GM12891 (cell line): Measurements from ENCODE around the gene GBX2. TPM values are rescaled to one million over a fixed set of nuclear protein-coding genes. Genes with fewer than 3 reads are reported as not detected.

ENCODE experiments used
- DNase-seq: peaks from one replicate; pipeline ENCODE4 v3.0.0; 2011; ENCODE audit warnings: low spot score; ENCODE audit not compliant: insufficient read length
- FAIRE-seq: peaks from 2 replicates; lab custom pipeline; 2011; peaks lifted over from hg19 to GRCh38; lab: Jason Lieb, UNC
- PAX5 ChIP-seq: IDR thresholded peaks from 2 replicates; pipeline ENCODE4 v1.6.1; 2011; ENCODE audit warnings: low read length, moderate library complexity, mild to moderate bottlenecking; ENCODE audit not compliant: insufficient read depth, severe bottlenecking
- POLR2A ChIP-seq: IDR thresholded peaks from 2 replicates; pipeline ENCODE4 v1.6.1; 2011; ENCODE audit warnings: low read depth, low read length, control low read depth
- POLR2AphosphoS5 ChIP-seq: IDR thresholded peaks from 2 replicates; pipeline ENCODE4 v1.6.1; 2011; ENCODE audit warnings: low read depth, low read length, control low read depth
- POU2F2 ChIP-seq: IDR thresholded peaks from 2 replicates; pipeline ENCODE4 v1.6.1; 2011; ENCODE audit warnings: low read depth, mild to moderate bottlenecking, control low read depth, low read length, moderate library complexity
- SPI1 ChIP-seq: IDR thresholded peaks from 2 replicates; pipeline ENCODE4 v1.6.1; 2011; ENCODE audit warnings: low read depth, low read length, control low read depth
- TAF1 ChIP-seq: IDR thresholded peaks from 2 replicates; pipeline ENCODE4 v1.6.1; 2011; ENCODE audit warnings: low read depth, low read length, control low read depth
- polyA plus RNA-seq: library from polyadenylated mRNA; unstranded; fragments of >200 nt; gene quantifications from one replicate; pipeline ENCODE4 v1.2.1, GENCODE V29; 2012; ENCODE audit warnings: low read depth, missing spikeins, inconsistent platforms; ENCODE audit not compliant: missing spikeins

The GBX2 gene
- polyA plus RNA-seq: not detected

DNA sequence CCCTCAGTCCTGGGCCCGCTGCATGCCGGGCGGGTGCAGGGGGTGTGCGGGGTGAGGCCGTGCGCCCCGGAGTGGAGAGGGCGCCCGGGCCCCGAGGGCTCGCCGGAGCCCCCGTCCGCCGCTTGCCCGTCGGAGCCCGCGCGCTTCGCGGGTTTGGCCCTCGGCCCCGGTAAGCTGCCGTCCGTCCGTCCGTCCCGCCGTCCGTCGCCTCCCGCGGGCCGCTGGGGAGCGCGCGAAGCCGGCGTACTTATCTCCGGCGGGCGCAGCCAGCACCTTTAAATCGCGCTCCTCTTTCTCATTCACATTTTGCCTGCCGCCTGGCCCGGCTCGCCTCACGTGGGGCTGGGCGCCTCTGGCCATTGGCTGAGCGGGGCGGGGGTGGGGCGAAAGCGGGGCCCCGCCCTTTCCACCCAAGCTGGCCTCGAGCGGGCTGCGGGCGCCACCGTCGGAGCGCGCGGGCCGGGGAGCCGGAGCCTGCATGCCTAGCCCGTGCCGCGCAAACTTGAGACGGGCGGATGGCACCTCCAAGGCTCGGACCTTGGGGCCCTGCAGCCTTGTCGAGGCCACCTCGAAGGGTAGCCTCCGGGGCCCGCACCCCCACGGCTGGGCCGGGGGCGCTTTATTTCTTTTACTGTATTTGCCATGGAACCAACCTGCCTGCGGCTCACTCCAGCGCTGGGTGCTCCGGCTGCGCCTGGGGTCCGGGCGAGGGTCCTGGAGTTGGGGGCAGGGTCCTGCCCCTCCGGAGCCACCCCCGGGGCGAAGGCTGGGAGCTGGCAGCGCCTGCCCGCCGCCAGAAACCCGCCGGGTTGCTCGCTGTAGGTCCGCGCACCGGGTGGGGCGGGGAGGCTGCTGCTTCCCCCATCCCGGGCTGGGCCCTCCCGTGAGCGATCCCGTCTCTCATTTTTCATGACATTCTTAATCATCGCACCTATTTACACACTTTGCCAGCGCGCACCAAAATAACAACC, at the start of gene GBX2:
GBX2 (minus strand) TSS at position 277 of the 971 bp plus-strand sequence. CDS start 415 bp downstream, outside the sequence.
- DNase-seq: no peak
- TF ChIP-seq SPI1 (no peak), PAX5 (no peak), POU2F2 (no peak), POLR2A (no peak), POLR2AphosphoS5 (no peak), TAF1 (no peak)
- no peak for FAIRE-seq

DNA sequence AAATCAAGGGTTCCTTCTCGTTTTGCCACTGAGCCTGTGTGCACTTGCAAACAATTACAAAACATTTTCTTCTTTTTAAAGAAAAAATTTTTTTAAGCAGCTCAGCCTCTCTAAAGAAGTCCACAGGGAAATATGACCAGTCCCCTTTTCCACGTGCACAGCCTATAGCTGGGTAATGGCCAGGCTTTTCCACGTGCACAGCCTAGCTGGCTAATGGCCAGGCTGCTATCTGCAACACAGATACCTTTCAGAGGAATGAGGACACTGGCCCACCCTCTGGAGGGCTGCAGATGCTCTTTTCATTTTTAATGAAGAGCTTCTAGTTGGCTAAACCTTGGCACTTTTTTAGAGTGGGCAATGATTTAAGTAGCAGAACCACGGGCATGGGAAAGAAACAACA, 49.7 kb upstream of the GBX2 start:
- DNase-seq (no peak), FAIRE-seq (no peak)
- TF ChIP-seq PAX5 (no peak), POLR2A (no peak), SPI1 (no peak)

DNA sequence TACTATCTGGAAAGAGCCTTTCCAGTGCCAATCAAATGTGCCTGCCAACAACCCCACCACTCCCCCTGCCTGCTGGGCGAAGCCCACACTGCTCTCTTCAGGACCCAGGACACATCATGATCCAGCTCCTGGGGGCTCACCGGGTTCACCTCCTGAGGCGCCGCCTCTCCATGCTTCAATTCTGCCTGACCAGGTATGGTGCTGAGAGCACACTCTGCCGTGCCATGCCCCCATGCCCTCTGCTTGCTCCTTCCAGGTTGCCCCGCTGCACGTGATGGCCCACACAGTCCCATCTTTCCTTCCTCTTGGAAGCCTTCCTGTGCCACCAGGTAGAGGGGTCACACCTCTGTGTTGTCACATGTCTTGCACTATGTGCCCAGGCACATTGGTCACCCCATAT, 48.5 kb upstream of the GBX2 start:
- no peak for TF ChIP-seq SPI1
- no peak for FAIRE-seq
- DNase-seq: no peak

DNA sequence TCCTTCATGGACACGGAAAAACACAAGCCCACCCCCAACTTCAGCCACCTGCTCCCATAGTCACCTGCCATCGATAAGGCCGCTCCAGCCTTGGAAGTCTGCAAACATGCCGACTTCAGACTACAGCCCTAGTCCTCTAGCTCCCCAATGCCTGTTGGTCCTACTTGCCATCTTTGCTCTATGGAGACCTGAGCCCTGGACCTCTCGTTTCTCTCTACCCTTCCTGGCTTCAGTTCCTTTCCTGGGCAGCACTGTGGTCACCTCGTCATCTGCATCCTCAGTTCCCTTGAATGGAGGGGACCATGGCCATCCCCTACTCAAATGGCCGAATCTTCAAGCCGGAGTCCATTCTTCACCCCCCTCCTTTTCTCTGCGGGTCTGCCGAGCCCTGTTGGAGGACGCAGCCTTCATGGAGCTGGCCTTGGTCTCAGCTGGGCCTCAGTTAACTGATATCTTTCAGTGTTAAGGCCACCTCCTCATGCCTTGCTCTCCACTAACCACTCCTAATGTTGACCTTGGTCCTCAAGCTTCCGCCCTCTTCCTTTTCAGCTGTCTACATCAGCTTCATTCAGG, 47.7 kb upstream of the GBX2 start:
- no peak for FAIRE-seq
- TF ChIP-seq SPI1: no peak
- no peak for TF ChIP-seq POLR2AphosphoS5
- TF ChIP-seq PAX5: no peak
- TF ChIP-seq POU2F2: no peak
- no peak for TF ChIP-seq TAF1
- no peak for DNase-seq

DNA sequence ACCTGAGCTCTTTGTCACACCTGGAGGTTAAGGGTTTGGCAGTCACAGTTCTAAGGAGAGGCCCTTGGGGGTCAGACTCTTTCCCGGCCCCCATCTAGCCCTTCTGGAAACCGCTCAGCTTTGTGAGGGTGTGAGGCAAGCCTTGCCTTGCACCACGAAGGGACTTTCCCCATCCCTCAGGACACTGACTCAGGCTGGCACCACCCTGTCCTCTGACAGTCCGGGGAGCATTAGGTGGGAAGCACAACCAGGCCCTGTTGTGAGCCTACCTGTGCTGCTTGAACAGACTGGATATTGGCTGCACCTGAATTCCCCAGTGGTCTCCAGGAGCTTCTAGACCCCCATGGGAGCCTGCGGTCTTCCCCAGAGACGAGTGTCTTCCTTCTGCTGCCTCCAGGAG, 47.0 kb upstream of the GBX2 start:
- FAIRE-seq (no peak), DNase-seq (no peak)
- TF ChIP-seq TAF1: no peak
- TF ChIP-seq SPI1: no peak
- TF ChIP-seq POLR2A: no peak
- no peak for TF ChIP-seq POLR2AphosphoS5
- TF ChIP-seq PAX5: no peak
- no peak for TF ChIP-seq POU2F2

DNA sequence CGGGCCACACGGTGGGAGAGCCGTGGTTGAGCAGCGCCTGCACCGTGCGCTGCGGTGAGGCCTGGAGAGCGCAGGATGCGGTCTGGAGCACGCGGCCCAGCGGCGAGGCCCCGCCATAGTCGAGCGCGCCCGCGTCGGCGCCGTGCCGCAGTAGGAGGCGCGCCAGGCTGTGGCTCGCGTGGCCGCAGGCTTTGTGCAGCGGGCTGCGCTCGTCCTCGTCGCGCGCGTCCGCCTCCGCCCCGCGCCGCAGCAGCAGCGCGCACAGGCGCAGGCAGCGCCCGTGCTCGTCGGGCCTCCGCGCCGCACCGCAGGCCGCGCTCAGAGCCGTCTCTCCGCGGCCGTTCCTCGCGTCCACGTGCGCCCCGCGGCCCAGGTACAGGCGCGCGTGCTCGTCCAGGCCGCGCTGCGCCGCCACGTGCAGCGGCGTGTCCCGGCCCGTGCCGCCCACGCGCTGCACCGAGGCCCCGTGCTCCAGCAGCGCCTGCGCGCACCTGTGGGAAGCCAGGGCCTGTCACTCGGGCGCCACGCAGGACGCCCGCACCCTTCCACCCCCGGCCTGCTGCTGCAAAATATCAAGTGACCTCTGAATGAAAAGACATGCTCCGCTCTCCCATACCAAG, 46.3 kb upstream of the GBX2 start:
- TF ChIP-seq PAX5 (no peak), SPI1 (no peak), POLR2A (no peak), POLR2AphosphoS5 (no peak), TAF1 (no peak), POU2F2 (no peak)
- FAIRE-seq (no peak), DNase-seq (no peak)

DNA sequence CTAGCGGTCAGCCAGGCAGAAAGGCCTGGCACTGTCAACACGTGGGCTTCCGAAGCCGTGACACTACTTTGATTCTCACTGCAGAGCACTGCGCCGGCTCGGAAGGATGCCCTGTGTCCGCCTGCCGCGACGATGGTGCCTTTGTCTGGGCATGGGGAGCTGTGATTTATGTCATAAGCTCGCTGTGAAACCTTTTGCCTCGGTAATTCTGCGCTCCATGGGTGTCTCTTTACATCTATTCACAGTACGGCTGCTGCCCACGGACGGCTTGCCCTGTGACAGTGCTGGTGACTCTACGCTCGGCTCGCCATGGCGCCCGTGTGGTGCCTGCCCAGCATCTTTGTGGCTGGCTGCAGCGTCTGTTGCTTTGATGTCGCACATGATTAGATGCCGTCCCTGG, 43.1 kb upstream of the GBX2 start:
- TF ChIP-seq TAF1: no peak
- no peak for TF ChIP-seq PAX5
- TF ChIP-seq POLR2AphosphoS5: no peak
- TF ChIP-seq POU2F2: no peak
- TF ChIP-seq SPI1: no peak
- no peak for TF ChIP-seq POLR2A
- no peak for FAIRE-seq
- no peak for DNase-seq

DNA sequence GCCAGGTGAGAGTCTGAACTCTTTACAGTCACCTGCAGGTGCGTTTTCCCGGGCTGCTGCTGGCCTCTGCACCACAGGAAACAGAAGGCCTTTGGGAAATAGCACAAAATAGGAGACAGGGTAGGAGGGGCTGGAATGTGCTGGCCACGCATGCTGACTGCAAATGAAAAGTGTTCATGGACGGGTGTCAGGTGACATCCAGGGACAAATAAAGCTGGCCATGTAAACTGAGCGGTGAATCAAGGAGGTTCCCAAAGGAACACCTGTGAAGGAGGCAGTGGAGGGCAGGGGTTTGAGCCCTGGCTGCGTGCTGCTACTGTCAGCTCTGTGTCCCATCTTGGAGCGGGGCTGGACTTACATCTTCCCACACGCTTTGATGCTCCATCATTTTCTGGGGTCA, 42.4 kb upstream of the GBX2 start:
- TF ChIP-seq POU2F2 (no peak), TAF1 (no peak), POLR2A (no peak), SPI1 (no peak)
- FAIRE-seq (no peak), DNase-seq (no peak)

DNA sequence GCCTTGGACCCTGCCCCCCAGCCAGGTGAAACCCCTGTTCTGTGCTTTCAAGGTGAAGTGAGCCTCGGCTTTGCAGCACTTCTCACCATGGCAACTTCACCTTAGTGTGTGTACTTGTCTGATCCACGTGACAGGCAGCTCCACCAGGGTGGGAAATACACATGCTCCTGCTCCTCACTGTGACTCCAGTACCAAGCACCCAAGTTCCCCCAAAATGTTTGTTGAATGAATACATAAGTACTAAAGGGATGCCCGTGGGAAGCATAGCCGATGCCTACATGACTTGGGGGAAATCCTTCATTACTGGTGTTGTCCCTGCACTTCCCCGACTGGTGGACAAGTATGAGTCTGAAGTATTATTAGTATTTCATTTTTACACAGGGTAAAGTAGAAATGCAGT, 41.8 kb upstream of the GBX2 start:
- no peak for DNase-seq
- no peak for FAIRE-seq
- TF ChIP-seq TAF1: no peak

DNA sequence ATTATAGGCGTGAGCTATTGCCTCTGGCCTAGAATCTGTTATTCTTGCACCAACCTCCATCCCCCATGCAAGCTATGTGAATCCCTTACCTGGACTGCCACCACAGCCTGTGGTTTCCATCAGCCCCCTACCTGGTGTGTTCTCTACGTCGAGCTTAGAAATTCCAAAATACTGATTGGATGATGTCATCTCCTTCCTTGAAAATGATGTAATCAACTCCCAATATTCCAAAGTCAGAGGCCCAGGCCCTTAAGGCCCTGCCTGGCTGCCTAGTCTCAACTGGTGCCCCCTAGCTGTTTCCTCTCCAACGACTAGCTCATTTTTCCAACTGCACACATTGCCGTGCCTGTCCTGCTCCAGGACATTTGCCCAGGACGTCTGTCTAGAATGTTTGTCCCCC, 41.3 kb upstream of the GBX2 start:
- DNase-seq (no peak), FAIRE-seq (no peak)
- TF ChIP-seq SPI1: no peak
- TF ChIP-seq POLR2A: no peak
- TF ChIP-seq PAX5: no peak
